UCSD-AML1 (cell line): ENCODE results near the gene TMOD1.
A peak's percentile ranks its signal among the peaks of the same experiment; 100 is the strongest.

ENCODE experiments used
- DNase-seq: peaks from one replicate; lab custom pipeline; 2025; ENCODE audit not compliant: unreplicated experiment; lab: John Stamatoyannopoulos, UW

TMOD1 gene

DNA sequence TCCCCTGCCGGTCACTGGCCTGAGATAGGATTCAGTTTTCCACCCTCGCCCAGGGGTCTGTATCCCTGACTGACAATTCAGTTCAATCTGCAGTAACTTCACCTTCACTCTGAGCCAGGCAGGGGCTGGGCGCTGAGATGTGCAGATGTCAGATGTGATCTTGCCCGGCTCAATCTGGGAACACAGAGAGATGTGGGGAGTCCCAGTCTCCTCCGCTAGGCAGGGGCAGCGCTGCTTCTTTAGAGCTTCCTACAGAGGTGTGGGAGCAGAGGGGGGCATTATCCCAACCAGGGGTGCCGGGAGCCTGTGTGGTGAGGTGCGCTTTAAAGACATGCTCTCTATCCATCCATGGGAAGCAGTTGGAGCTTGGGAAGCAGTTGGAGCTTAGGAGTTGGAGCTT is 14.6 kb downstream of the TMOD1 start:
- DNase-seq = no peak

DNA sequence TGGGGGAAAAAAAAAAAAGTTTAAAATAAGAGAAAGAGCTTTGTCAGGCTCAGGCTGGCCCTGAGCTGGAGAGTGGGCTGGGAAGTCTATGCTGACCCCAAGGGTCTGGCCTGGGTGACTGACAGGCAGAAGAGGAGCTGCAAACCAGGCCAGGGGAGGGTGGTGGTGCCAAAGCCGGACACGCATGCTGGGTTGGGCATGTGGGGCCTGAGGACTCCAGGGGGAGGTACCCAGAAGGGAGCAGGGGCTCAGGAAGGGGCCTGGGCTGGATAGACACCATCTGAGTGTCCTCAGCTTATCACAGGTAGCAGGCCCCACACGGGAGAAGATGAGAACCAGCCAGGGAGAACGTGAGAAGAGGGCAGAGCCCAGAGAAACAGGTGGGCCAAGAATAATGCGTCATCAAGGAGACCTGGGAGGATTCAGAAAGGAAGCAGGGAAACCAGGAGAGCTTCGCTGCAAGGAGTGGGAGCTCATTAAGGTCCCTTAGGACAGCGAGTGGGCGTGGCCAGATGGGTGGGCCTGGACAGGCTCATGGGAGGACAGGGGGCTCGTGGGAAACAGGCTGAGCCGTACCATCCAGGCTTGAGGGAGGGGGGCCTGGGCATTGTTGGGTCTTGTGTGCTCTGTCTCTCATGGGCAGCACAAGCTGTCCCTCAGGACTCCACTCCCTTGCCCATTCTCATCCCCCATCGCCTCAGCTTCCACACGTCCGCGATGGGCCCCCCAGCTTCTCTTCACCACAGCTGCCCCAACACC is 16.0 kb downstream of the TMOD1 start:
- DNase-seq = no peak

DNA sequence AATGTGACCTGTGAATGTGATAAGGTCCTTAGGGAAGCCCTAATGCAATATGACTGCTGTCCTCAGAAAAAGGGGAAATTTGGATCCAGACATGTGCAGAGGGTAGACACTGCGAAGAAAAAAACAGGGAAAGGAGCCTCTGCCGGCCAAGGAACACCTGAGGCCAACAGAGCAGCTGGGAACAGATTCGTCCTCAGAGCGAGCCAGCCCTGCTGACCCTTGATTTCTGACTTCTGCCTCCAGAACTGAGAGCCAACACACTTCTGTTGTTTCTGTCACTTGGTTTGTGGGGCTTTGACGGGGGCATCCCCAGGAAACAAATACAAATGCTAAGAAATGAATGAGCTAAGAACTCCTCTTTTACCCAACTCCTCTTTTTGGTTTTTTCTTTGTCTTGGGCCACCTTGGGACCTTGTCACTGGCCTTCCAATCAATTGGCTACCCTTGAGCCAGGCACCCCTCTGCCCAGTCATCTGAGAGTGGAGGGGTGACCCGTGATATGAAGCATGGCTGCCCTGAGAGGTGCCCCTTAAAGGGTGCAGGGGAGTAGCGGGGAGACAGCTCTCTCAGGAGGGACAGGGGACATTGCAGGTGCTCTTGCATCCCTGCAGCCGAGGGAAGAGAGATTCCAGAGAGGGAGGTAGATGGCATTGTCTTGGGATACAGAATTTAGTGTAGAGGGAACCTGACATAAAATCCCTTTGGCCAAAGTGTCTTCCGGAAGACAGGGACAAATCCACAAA is 16.9 kb downstream of the TMOD1 start:
- DNase-seq = no peak

DNA sequence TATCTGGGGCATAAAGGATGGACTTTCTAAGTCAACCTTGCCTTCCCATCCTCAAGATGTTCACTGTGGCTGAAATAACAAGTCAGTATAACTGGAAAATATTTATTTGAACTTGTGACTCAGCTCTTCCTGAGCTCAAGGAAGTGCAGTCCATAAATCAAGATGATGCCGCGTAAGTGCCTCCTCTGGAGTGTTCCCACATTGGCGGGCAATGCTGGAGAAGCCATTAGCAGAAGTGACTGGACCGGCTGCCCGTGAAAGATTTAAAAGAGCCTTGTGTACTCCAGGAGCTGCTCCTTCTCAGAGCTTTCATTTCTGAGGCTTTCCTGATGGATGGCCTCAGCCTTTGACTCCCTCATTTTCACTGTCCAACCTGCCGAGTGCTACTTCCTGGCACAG is 17.4 kb downstream of the TMOD1 start:
- DNase-seq = peak; percentile 60

DNA sequence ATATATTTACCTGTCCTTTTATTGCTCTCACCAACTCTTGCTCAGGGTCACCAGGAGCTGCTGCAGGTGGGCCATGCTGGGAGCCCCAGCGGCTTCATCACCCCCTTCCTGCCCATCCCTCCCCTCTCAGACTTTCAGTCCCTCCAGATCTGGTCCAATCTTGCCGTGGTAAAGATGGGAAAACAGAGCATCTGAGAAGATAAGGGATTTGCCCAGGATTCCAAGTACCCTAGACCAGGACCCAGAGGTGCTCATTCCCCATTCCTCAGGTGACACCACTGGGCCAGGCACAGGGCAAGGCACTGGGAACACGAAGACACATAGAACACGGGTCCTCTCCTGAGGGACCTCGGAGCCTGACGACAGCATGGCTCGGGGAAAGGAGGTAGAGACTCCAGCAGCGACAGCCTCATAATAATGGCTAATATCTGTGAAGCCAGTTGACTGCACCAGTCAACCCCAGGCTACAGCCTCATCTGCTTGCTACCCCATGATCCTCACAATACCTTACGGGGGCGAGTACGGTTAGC is 18.0 kb downstream of the TMOD1 start:
- no peak for DNase-seq

DNA sequence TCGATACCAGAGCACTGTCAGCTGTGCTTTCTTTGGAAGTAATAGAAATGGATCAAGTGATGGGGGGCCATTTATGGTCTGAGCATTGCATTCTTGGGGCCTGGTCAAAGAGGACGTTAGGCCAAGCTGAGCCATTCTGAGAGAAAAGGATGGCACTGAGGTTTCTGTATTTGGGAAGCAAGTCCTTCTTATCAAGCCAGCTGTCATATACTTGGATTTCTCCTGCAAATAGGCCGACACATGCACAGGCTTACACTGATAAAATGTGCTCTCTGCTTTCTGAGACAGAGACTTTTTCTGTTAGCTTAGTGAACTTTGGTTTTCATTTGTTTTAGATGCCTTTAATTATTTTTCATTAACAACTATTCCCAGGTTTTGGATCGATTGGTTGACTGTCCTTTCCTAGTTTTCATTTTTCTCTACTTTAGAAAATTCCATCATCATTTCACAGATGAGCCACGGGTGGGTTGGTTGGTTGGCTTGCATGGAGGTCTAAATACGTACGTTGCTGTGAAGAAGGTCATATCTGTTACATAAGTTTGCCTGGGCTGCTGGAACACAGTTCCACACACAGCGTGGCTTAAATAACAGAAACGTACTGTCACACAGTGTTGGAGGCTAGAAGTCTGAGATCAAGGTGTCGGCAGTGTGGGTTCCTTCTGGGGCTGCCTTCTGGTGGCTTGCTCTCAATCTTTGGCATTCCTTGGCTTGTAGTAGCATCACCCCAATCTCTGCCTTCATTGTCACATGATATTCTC is 20.3 kb downstream of the TMOD1 start:
- DNase-seq = no peak

DNA sequence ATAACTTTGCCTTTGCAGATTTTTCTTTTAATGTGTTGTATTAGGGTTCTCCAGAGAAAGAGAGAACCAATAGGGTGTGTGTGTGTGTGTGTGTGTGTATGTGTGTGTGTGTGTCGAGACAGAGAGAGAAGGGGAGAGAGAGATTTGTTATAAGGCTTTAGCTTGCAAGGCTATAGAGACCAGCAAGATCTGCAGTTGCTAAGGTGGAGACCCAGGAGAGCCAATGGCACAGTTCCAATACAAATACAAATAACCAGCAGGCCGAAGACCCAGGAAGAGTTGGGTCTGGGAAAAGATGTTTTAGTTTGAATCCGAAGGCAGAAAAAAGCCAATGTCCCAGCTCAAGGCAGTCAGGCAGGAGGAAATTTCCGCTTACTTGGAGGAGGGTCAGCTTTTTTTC is 23.0 kb downstream of the TMOD1 start:
- no peak for DNase-seq

DNA sequence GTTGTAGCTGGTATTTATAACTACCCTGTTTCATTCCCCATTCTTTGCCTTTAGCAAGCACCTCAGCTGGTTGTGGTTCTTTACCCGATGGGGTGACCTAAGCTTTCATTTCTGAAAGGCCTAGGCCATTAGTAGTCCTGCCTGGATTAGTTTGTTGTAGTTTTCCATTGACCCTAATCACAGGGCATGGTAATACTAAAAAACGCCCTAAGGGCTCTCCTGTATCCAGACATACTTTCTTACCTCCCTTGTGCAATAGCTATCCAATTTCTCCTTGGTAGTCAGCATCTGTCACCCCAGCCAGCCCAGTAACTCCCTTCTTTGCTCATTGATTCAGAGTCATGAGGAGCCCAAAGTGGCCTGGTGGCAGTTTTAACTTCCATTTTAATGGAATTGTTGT is 24.0 kb downstream of the TMOD1 start:
- no peak for DNase-seq

DNA sequence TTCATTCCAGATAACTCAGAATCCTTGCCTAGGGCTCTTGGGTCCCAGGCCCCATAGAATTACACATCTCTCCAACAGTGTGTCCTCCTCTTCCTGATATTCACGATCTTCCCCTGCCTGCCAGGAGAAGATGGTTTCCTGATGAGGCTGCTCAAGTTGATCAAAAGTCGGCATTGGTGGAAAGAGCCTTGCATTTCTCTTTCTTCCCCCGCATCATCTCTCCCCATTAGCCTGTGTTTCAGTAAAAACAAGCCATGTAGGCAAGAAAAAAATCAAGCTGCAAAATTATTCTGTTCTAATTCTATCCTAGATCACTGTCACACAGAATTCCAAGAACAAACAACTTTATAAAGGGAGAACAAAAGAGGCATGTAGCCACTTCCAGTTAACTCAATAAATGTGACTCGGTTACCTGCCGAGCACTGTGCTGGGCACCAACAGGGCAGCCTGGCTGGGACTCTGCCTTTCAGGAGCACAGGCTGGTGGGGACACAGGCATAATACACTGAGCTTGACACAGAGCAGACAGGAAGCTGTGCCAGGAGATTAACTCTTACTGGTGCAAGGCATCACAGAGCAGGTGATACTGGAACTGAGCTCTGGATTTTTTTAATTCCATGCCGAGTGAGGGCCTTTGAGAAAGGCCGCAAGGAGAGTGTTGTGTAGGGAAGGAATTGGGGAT is 25.6 kb downstream of the TMOD1 start:
- no peak for DNase-seq

DNA sequence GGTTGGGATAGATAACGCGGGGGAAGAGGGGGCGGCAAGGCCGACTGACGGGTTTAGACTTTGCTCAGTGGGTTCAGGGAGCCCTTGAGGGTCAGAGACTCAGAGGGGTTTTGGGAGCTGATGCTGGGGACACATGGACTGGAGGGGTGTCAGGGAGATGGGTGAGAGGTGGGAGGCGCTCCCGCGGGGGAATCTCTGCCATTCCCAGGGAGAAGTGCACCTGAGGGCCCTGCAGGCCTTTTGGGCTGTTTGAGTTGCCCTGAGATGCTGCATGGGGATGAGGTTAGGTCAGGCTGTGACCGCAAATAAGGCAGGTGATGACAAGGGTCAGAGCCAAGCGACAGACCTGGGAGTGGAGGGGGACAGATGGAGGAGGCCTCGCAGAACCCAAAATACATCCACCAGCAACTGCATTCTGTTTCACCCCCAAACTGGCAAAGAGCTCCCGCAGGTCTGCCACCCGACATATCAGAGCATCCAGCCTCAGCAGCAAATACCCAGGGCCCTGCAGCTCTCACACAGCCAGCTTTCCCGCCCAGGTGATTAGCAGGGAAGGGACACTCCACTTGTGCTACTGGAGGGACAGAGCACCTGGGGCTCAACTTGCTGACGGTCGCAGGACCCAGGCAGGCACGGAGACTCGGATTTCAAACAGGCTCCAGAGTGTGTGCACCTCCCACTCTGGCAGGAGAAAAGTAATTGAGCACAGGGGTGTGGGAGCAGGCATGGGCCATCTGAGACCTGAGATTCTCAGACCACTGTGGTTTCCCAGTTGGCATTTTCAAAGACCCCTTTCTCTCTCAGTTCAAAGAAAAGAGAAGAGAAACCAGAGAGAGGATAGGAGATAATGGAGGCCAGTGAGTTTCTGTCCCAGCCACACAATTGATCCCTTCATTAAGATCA is 26.4 kb downstream of the TMOD1 start:
- no peak for DNase-seq

DNA sequence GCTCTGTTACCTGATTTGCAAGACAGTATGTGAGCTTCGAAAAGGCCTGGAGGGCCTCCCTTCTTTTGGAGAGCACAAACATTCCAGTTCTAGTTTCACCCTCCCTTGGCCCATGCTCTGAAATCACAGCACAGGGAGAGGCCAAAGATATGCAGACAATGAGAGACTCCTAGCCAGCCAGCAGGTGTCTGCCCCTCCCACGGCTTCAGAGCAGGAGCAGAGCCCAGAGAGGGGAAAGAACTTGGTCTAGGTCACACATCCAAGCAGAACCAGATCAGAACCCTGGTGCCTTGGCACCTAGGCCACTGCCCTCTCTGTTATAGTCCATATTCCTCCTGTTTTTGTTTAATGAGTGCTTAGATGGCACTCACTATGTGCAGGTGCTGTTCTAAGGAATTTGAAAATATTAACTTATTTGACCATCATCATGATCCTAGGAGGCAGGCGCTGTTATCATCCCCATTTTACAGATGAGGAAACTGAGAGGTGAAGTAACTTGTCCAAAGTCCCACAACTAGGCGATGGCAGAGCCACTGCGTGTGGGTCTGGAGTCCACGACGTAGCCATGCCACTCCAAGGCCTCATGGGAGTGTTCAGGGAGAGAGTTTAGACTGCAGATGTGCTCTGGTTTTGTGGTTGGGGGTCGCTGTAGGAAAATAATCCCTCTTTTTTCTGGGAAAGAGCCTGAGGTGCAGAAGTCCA is 27.2 kb downstream of the TMOD1 start:
- no peak for DNase-seq

DNA sequence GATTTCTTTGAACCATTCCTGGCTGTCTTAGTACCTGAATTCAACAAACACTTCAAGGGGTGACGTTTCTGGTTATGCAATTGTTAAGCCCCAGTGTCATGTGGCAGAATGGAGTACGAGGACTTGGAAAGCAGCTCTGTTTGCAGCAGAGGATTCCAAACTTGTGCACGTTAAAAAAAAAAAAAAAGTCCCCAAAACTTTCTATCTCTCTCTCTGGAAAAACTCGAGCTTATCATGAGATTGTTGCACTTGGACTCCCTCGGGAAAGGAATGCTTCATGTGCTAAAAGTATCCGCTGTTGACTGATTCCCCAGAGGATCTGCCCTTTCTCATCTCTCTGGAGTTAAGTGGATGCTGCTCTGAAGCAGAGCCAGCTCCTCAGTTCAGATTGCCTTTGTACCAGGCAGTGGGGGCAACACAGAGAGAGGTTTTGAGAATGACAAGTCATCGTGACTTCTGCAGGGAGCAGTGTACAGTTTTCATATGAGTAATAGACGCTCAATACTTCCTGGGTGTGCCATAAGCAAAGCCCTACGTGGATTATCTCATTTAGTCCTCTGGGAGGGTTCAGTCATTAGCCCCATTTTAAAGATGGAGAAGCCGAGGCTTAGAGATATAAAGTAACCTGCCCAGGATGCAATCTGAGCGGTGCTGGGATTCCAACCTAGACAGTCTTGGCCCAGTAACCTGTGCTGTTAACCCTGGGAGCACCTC is 28.1 kb downstream of the TMOD1 start:
- DNase-seq = no peak

DNA sequence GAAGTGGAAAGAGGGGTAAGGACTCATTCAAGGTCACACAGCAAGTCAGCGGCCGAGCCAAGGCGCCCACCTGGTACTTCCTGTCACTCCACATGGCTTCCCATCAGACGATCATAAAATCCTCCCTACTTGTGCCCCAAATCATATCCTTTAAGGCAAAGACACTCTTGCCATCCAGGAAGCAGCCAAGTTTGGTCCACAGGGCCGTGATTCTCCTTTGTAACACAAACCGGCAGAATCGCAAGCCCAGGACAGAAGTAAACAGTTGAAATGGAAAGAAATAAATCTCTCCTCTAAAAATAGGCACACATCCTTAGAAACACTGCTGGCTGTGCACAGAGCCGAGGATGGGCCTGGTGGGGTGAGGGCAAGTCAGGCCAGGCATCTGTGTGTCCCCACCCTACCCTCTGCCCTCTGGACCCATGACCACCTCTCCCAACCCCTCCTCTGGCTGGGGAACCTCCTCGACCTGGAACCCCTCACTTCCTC is 30.5 kb downstream of the TMOD1 start:
- no peak for DNase-seq

DNA sequence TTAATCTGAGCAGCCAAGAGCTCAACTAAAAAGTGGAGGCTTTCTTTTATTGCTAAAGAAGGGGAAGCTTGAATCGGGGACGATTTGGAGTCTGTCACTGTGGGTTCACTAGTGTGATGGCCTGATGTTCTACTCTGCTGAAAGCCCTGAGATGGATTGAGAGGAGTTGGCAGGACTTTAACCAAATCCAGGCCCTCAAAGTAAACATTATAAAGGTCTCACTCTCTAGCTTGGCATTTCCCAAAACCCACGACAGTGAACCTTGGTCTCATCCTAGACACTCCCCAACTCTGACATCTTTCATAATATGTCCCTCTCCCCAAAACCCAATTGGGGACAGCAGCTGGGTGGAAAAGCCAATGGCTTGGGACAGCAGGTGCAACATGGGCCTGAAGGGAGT is 32.7 kb downstream of the TMOD1 start:
- DNase-seq = no peak

DNA sequence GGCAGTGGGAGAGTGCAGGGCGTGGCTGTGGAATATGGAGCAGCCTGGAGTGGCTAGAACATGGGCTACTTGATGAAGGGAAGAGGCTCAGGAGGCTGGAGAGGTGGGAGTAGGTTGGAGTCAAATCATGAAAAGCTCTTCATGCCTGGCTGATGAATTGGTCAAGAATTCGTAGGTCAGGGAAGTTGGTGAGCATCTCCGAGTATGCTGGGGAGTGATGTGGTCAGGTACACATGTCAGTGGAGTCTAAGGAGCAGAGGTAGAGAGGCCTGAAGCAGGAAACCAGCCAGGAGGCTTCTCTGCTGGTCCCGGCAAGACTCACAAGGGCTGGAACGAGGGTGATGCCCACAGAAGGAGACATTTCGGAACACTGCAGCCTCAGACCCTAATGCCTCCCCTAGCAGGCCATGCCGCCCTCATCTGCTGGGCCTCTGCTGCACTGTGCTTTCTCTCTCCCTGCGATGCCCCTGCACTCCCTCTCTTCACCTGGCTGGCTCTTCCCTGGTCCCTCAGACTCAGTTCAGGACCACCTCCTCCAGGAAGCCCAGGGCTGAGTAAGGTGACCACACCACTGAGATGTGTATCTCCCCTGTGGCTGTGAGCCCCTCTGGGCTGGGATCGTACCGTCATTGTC is 33.6 kb downstream of the TMOD1 start:
- no peak for DNase-seq

DNA sequence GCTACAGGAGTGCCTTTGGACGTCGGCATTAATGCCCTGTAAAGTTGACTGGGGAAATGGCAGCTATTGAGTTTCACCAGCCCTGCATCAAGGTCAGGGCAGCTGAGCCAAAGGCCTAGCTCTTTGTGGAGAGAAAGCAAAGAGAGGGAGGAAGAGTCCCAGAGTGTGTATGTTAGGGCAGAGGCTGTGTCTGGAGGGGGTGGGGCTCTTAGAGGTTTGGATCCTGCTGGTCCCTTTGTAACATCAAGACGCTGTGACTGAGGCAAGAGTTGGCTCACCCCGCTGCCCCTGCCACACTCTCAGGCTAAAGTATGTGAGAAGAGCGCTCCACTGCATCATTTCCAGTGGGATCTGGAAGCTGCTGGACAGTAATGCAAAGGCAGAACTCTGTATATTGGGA is 34.3 kb downstream of the TMOD1 start:
- no peak for DNase-seq

DNA sequence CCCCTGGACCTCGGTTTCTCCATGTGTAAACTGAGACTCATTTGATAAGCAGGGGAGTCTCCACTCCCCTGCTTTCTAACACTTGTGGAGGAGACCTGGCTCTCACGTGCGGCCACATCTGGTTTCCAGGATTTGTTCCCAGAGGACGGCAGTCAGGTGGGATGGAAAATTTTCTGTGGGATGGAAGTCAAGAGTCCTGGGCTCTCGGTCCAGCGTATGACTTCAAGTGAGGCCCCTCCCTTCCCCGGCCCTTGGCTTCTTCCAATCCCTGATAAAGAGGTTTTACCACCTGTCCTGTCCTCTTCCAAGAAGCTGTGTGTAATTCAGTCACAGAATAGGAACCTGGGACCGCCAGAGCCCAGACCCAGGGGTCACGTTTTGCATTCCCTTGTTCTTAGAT is 35.0 kb downstream of the TMOD1 start:
- DNase-seq = no peak

DNA sequence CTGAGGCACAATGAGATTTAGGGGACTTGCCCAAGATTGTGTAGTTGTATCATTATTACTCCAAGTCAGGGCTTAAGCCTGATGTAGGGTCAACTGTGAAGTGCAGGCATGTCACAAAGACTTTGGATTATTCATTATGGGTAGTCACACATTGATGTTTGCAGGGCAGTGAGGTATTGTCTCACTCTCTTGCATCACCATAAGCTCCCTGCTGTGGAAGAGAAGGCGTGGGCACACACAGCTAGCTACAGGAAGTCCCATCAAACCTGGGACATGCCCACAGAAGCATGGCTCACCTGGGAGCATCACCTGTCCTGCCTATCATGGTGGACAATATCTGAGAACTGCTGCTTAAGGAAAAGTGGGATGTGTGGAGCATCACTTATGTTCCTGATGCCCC is 42.1 kb downstream of the TMOD1 start:
- DNase-seq = no peak
